GM19035 (cell line): ENCODE measurements around the gene HOOK2.

Experiments used
- ATAC-seq: cut with Tn5 transposase; IDR thresholded peaks from one replicate; pipeline ENCODE4 v1.9.1; 2021; ENCODE audit not compliant: unreplicated experiment

The HOOK2 gene

DNA sequence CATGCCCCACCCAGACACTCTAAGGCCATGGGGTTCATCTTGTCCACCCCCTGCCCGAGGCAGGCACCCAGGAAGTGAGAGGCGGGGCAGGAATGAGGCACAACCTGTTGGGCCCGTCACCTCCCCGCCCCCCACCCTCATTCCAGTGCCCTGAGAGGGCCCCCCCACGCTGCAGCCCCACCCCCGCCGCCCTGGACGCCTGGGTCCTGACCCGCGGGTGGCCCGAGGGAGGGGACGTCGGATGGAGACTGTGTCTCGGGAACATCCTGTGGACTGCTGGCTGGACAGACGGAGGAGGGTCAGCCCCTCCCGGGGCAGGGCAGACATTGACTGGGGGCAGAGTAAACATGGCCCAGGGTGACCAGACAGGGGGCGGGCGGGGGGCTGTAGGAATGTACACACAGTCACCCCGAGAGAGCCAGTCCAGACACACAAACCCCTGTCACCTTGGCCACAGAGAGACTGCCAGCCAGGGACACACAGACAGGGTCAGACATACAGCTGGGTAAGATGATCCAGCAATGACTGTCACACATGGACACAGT is 8.6 kb upstream of the HOOK2 start:
- ATAC-seq: no peak

DNA sequence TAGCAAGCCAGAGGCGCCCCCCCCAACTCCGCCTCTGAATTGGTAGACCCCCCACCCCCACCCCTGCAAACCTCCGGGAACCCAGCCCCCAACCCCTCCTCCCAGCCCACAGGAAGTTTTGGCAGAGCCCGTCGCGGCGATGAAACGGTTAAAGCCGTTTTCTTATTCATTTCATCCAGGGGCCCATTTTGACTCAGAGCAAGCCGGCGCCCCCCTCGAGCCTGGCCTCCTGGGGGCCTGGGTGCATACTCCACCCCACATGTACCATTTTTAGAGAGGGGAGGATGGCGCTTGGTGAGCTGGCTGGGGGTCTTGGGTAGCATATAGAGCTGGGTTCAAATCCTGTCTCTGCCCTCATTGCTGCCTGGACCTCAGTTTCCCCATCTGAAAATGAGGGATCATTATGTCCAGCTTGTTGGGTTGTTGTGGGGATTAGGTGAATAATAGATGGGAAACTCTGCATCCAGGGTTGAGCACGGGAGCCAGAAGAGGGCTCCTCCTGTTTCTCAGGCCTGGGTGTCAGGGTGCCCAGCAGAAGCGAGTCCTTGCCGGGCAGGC is 8.0 kb upstream of the HOOK2 start:
- ATAC-seq: no peak

GRCh38 chr19:12782424-12783290 is 7.3 kb upstream of the HOOK2 start:
- peak; percentile 36 for ATAC-seq

- ATAC-seq: peak; percentile 9
Measured at GRCh38 chr19:12782174-12782423, 6.7 kb upstream of the HOOK2 start.

DNA sequence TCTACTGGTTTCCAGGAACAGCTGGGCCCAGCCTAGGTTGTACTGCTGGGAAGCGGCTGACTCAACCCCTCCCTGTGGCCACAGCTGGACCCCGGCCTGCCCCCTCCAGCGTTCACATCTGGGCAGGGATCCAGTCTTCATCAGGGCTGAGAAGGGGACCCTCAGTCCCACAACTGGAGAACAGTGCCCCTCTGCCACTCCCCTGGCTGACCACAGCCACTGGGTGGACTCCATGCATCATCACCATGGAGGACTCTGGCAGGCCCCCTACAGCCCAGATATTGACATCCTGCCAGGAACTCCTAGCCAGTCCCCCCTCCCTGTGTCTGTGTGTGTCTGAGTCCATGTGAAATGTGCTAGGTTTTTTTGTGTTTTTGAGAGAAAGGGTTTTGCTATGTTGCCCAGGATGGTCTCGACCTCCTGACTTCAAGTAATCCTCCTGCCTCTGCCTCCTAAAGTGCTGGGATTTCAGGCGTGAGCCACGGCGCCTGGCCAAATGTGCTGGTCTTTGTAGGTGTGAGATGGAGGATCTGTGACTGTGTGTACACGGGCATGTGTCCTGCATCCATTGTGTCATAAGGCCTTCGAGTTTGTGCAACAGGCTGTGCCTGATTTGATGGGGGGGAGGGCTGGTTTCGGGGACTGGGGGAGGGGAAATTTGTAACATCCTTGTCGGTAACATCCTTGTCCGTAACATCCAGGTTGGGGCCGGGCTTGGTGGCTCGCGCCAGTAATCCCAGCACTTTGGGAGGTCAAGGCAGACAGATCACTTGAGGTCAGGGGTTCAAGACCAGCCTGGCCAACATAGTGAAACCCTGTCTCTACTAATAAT is 4.0 kb upstream of the HOOK2 start:
- no peak for ATAC-seq

GRCh38 chr19:12778905-12779161 is 3.5 kb upstream of the HOOK2 start:
- ATAC-seq: no peak

GRCh38 chr19:12778017-12778904 is 2.9 kb upstream of the HOOK2 start:
- ATAC-seq: no peak

GRCh38 chr19:12777217-12778016 is 2.1 kb upstream of the HOOK2 start:
- peak; percentile 38 for ATAC-seq

DNA sequence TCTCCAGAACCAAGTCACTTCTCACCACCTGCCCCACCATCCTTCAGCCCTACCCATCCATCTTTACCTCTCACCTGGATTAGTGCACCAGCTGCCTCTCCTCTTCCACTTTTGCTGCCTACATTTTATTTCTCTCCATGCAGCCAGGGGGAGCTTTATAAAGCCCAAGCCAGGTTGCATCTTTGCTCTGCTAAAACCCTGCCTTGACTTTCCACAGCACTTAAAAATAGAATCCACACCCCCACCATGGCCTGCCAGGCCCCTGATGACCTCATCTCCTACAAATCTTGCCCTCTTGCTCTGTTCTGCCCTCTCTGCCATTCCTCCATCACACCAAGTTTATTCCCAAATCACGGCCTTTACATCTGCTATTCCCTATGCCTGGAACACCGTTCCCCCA is 1.8 kb downstream of the HOOK2 start:
- ATAC-seq: no peak

GRCh38 chr19:12772323-12772722 is 3.0 kb downstream of the HOOK2 start:
- no peak for ATAC-seq

DNA sequence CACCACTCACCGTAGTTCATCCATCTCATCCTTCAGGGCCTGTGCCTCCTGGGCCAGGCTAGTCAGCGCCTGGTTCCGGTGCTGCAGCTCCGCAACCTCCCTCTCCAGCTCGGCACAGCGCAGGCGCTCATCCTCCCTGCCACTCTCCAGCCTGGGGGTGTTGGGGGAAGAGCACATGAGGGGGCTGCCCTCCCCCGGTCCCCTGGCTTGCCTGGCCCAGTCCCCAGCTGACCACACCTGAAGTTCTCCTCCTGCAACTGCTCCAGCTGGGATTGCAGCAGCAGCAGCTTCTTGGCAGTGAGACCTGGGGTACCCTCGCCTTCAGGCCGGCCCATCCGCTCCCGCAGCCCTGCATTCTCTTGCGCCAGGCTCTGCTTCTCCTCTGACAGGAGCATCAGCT is 4.4 kb downstream of the HOOK2 start:
- ATAC-seq: no peak

DNA sequence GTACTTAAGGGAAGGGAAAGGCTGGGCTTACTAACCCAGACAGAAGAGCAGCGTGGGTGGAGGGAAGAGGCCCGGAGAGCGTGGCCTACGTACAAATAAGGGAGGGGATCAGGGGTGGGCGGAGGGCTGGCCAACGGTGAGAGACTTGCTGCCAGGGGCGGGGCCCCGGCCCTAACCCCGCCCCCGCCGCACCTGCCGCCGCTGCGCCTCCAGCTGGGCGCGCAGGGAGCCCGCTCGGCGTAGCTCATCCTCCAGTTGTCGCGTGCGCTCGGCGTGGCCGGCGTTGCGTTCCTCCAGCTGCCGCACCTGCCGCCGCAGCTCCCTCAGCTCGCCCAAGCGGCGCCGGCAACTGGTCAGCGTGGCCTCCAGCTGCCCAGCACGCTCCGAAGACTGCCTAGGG is 5.7 kb downstream of the HOOK2 start:
- no peak for ATAC-seq

GRCh38 chr19:12767666-12768065 is 7.7 kb downstream of the HOOK2 start:
- no peak for ATAC-seq

- ATAC-seq: no peak
Measured at GRCh38 chr19:12767150-12767549, 8.2 kb downstream of the HOOK2 start.

DNA sequence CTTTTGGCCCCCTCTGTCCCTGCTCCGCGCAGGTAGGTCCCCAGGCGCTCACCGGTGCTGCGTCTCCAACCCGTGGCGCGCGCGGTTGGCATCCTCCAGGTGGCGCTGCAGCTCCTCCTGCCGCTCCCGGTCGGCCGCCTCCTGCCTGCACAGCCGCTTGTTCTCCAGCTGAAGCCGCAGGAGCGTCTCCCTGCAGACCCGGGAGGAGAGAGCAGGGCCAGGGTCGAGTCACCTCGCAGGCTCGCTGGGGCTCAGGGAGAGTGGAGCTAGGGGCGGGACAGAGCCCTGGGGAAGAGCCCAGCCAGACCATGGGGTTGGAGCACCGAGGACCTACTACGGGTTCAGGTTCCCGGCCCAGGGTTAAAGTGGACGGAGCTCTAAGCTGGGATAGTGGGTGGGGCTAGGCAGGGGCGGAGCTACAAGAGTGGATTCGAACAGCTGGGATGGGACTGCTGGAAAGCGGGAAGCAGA is 9.3 kb downstream of the HOOK2 start:
- ATAC-seq: no peak

DNA sequence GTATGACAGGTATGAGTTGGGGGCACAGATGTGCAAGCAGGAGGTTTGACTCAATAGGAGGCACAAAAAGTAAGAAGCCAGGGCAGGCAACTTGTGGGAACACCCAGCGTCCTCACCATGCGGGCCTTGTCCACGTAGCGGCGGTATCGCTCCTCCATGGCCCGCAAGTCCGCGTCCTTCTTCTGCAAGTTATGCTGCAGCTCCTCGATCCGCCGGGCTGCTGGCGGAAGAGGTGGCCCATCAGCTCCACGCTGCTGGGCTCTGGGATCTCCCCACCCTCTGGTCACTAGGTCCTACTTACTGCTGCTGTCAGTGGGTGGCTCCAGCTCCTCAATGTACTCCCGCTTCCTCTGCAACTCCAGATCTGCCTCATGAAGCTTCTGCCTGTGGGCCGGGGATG is 10.7 kb downstream of the HOOK2 start:
- no peak for ATAC-seq

- no peak for ATAC-seq
Measured at GRCh38 chr19:12763100-12763499, 12.3 kb downstream of the HOOK2 start.

DNA sequence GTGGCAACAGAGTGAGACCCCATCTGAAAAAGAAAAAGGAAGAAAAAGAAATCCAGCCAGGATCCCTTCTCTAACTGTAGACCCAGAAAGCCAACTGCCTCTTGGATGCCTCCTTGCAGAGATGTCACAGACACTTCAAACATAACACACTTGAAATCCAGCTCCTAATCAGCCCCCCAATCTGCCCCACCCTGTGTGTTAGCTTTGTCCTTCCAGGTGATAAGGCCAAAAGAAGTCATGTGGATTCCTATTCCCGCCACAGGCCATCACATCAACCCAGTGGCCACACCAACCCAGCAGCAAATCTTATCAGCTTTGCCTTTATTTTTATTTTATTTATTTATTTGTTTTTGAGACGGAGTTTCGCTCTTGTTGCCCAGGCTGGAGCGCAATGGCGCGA is 15.7 kb downstream of the HOOK2 start:
- ATAC-seq: no peak

GRCh38 chr19:12757544-12758274 is 17.6 kb downstream of the HOOK2 start:
- ATAC-seq: no peak
